ENCODE results near the gene FMO1. TPM values are rescaled to one million over a fixed set of nuclear protein-coding genes. Genes with fewer than 3 reads are reported as not detected.

Gene FMO1
- total RNA-seq, 1 experiment from 2014 or later, result not detected

DNA sequence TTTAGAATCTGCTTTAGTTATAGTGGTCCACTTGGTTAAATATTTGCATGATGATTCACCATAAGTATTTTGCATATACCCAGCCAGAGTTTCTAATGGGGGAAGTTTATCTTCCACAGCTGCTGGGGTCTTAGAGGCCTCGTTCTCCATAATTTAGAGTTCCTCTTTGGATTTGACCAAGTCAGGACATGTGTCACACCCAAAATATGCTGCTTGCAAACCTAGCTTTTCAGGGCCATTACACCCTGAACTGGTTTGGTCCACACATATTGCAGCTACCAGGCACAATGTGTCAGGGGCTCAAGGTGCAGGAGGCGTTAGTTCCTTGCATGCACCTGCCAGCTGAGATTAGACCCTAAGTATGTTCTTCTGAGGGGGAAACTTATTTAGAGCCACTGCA lies 48.6 kb downstream of the FMO1 start:
- no peaks in the 10 kb centered on the region for H3K4me1 Mint-ChIP-seq (ENCODE audit: insufficient read depth, unreplicated experiment)
- no peak for DNase-seq (ENCODE audit: unreplicated experiment)
- no TSS peak for BruUV-seq (replicated peaks)
- POLR2A ChIA-PET, result no interaction called here
- no peaks in the 10 kb centered on the region for H3K9me3 Mint-ChIP-seq (ENCODE audit: unreplicated experiment)
- CTCF ChIA-PET, result interaction anchor here (0.6 to 3.2 kb wide), 4 partner anchors 11 to 170 kb away, joined by 3 to 29 read pairs (median 5); partner anchors contain the start of gene FMO4
- TF ChIP-seq, protein P1, sequence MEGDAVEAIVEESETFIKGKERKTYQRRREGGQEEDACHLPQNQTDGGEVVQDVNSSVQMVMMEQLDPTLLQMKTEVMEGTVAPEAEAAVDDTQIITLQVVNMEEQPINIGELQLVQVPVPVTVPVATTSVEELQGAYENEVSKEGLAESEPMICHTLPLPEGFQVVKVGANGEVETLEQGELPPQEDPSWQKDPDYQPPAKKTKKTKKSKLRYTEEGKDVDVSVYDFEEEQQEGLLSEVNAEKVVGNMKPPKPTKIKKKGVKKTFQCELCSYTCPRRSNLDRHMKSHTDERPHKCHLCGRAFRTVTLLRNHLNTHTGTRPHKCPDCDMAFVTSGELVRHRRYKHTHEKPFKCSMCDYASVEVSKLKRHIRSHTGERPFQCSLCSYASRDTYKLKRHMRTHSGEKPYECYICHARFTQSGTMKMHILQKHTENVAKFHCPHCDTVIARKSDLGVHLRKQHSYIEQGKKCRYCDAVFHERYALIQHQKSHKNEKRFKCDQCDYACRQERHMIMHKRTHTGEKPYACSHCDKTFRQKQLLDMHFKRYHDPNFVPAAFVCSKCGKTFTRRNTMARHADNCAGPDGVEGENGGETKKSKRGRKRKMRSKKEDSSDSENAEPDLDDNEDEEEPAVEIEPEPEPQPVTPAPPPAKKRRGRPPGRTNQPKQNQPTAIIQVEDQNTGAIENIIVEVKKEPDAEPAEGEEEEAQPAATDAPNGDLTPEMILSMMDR (IDR thresholded peaks at IDR 0.05; ENCODE audit: unreplicated experiment), result no peak
- no peaks in the 10 kb centered on the region for H3K36me3 Mint-ChIP-seq (ENCODE audit: insufficient read depth, unreplicated experiment)
- no peak overlapping the region for H3K4me3 Mint-ChIP-seq (ENCODE audit: unreplicated experiment)
- H3K27ac Mint-ChIP-seq (ENCODE audit: low read depth, unreplicated experiment), result no peak overlapping the region
- intact Hi-C loops (cut with micrococcal nuclease), result no loop called here
- no peaks in the 10 kb centered on the region for H3K27me3 Mint-ChIP-seq (ENCODE audit: insufficient read depth, unreplicated experiment)

DNA sequence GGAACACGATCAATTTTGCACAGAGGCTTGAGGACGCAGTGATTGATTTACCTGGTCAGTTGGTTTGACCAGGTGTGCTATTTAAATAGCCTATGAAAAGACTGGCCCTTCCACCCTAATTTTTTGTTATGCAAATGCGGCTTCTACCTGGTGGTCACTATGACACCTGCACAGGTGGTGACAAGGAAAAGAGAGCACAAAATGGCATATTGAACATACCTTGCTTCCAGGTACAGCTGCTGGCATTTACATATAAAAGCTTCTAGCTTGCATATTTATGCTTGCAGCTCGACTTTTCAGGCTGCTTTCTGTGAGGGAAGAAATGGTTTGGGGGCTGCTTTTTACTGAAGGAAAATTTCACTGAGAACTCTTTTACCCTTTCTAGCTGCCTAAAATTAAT lies 50.4 kb downstream of the FMO1 start:
- Mint-ChIP-seq H3K27ac (ENCODE audit: low read depth, unreplicated experiment) (no peak overlapping the region), H3K27me3 (ENCODE audit: insufficient read depth, unreplicated experiment) (no peaks in the 10 kb centered on the region), H3K4me3 (ENCODE audit: unreplicated experiment) (no peak overlapping the region), H3K9me3 (ENCODE audit: unreplicated experiment) (peaks cover 6% of the 10 kb centered on the region), H3K36me3 (ENCODE audit: insufficient read depth, unreplicated experiment) (no peaks in the 10 kb centered on the region), H3K4me1 (ENCODE audit: insufficient read depth, unreplicated experiment) (no peaks in the 10 kb centered on the region)
- intact Hi-C loops (cut with micrococcal nuclease), result no loop called here
- ChIA-PET POLR2A (interaction anchor here (1.1 kb wide), 1 partner anchor 17 kb away, joined by 3 read pairs; no protein-coding TSS in a partner anchor), CTCF (interaction anchor here (0.6 to 3.2 kb wide), 8 partner anchors 10 to 331 kb away, joined by 3 to 29 read pairs (median 4); partner anchors contain the start of gene FMO4)
- TF ChIP-seq, protein P1 (IDR thresholded peaks at IDR 0.05; ENCODE audit: unreplicated experiment), result no peak
- no peak for DNase-seq (ENCODE audit: unreplicated experiment)
- BruUV-seq (replicated peaks), result no TSS peak

DNA sequence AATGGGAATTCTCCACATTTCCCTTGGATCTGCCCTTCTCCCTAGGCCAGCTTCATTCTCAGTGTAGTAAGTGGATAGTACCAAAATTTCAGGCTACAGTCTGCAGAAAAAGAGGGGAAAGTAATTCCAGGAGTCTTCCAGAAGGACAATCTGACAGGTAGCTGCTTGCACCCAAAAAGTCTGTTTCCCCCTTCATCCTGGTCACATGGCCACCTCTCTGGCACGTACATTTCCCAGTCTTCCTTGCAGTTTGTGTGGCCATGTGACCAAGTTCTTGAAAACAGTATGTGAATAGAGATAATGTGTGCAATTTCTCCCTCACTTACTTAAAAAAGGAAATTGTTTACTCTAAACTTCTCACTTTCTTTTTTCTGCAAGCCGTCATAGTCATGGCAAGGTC lies 51.0 kb downstream of the FMO1 start:
- TF ChIP-seq, protein P1 (IDR thresholded peaks at IDR 0.05; ENCODE audit: unreplicated experiment), result no peak
- intact Hi-C loops (cut with micrococcal nuclease), result no loop called here
- POLR2A ChIA-PET, result no interaction called here
- no peak for DNase-seq (ENCODE audit: unreplicated experiment)
- no peaks in the 10 kb centered on the region for H3K27me3 Mint-ChIP-seq (ENCODE audit: insufficient read depth, unreplicated experiment)
- H3K36me3 Mint-ChIP-seq (ENCODE audit: insufficient read depth, unreplicated experiment), result no peaks in the 10 kb centered on the region
- no peak overlapping the region for H3K4me3 Mint-ChIP-seq (ENCODE audit: unreplicated experiment)
- CTCF ChIA-PET, result interaction anchor here (1.2 to 3.2 kb wide), 4 partner anchors 14 to 73 kb away, joined by 3 to 29 read pairs (median 4); partner anchors contain the start of gene FMO4
- H3K4me1 Mint-ChIP-seq (ENCODE audit: insufficient read depth, unreplicated experiment), result no peaks in the 10 kb centered on the region
- H3K27ac Mint-ChIP-seq (ENCODE audit: low read depth, unreplicated experiment), result no peak overlapping the region
- BruUV-seq (replicated peaks), result no TSS peak
- peaks cover 6% of the 10 kb centered on the region for H3K9me3 Mint-ChIP-seq (ENCODE audit: unreplicated experiment)

DNA sequence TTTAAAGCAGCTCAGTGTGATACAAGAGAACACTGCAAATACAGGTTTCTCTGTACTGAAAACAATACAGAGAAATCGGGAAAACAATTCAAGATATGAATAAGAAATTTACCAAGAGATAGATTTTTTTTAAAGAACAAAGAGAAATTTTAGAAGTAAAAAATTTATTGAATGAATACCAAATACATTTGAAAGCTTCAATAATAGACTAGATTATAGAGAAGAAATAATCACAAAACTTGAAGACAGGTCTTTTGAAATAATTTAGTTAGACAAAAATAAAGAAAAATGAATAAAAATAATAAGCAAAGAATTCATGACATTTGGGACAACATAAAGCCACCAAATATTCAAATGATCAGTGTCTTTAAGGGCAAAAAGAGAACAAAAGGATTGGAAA lies 52.1 kb downstream of the FMO1 start:
- peaks cover 6% of the 10 kb centered on the region for H3K9me3 Mint-ChIP-seq (ENCODE audit: unreplicated experiment)
- TF ChIP-seq, protein P1 (IDR thresholded peaks at IDR 0.05; ENCODE audit: unreplicated experiment), result no peak
- CTCF ChIA-PET, result interaction anchor here (0.6 to 1.8 kb wide), 5 partner anchors 13 to 931 kb away, joined by 3 to 7 read pairs (median 4); no protein-coding TSS in a partner anchor
- H3K27ac Mint-ChIP-seq (ENCODE audit: low read depth, unreplicated experiment), result no peak overlapping the region
- no peaks in the 10 kb centered on the region for H3K36me3 Mint-ChIP-seq (ENCODE audit: insufficient read depth, unreplicated experiment)
- BruUV-seq (replicated peaks), result no TSS peak
- no peaks in the 10 kb centered on the region for H3K27me3 Mint-ChIP-seq (ENCODE audit: insufficient read depth, unreplicated experiment)
- H3K4me1 Mint-ChIP-seq (ENCODE audit: insufficient read depth, unreplicated experiment), result no peaks in the 10 kb centered on the region
- intact Hi-C loops (cut with micrococcal nuclease), result no loop called here
- POLR2A ChIA-PET, result interaction anchor here (0.6 to 1.5 kb wide), 2 partner anchors 13 to 307 kb away, joined by 3 to 7 read pairs; partner anchors contain the start of gene FMO4
- no peak for DNase-seq (ENCODE audit: unreplicated experiment)
- H3K4me3 Mint-ChIP-seq (ENCODE audit: unreplicated experiment), result no peak overlapping the region

Measured in MCF 10A (cell line).